ENCODE data around the gene KRT74. TPM values are rescaled to one million over a fixed set of nuclear protein-coding genes. Genes with fewer than 3 reads are reported as not detected.

Gene KRT74
- total RNA-seq, 1 experiment from 2014 or later, result not detected

DNA sequence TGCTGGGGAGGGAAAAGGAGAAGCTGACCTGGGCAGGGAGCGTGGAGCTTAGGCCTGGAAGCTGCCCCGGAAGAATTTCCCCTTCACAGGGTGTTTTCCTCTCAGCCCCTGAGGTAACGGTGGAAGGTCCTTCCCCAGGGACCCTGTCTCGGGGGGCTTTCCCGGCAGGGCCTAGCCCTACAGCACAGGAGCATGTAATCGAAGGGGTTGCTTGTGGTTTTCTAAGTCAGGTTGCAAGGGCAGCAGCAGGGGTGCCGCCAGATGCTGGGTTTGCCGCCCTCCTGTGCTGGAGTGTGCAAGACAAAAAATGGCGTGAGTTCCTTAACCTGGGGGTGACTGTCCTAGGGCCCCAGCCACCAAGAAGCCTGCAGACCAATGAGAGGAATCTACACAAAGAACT, 1.6 kb upstream of the KRT74 start (continued):
- TF ChIP-seq E2F4 (CRISPR knock-in tag; IDR thresholded peaks at IDR 0.05; ENCODE audit: borderline replicate concordance, low read depth) (no peak), ZNF671 (CRISPR knock-in tag; IDR thresholded peaks at IDR 0.05) (no peak)

GRCh38 chr12:52573306-52573705, 337 bp downstream of the KRT74 start:
- no peak for ATAC-seq
- ChIA-PET POLR2A (no interaction called here), CTCF (interaction anchor here (0.8 to 1.6 kb wide), 3 partner anchors 9 to 292 kb away, joined by 3 to 6 read pairs (median 6); no protein-coding TSS in a partner anchor)
- H3K27ac Mint-ChIP-seq, result no peak overlapping the region
- TF ChIP-seq ZNF281 (CRISPR knock-in tag; IDR thresholded peaks at IDR 0.05) (no peak), ATF2 (CRISPR knock-in tag; IDR thresholded peaks at IDR 0.05; ENCODE audit: borderline replicate concordance, low read depth) (no peak), EMX1 (CRISPR knock-in tag; IDR thresholded peaks at IDR 0.05) (no peak), ATF1 (CRISPR knock-in tag; IDR thresholded peaks at IDR 0.05) (no peak), ZNF423 (CRISPR knock-in tag; IDR thresholded peaks at IDR 0.05) (no peak), ZBTB21 (CRISPR knock-in tag; IDR thresholded peaks at IDR 0.05; ENCODE audit: borderline replicate concordance) (no peak), ATF6 (CRISPR knock-in tag; IDR thresholded peaks at IDR 0.05) (no peak)
- no peaks in the 10 kb centered on the region for H3K27me3 Mint-ChIP-seq (ENCODE audit: low read depth)
- no peaks in the 10 kb centered on the region for H3K36me3 Mint-ChIP-seq
- DNase-seq (ENCODE audit: low spot score), result no peak
- H3K4me3 Mint-ChIP-seq, result no peak overlapping the region
- no peaks in the 10 kb centered on the region for H3K9me3 Mint-ChIP-seq
- H3K4me1 Mint-ChIP-seq, result no peaks in the 10 kb centered on the region

GRCh38 chr12:52570511-52570910, 3.1 kb downstream of the KRT74 start:
- Mint-ChIP-seq H3K4me1 (no peaks in the 10 kb centered on the region), H3K4me3 (no peak overlapping the region), H3K36me3 (no peaks in the 10 kb centered on the region), H3K9me3 (no peaks in the 10 kb centered on the region), H3K27ac (no peak overlapping the region), H3K27me3 (ENCODE audit: low read depth) (no peaks in the 10 kb centered on the region)
- CTCF ChIA-PET, result interaction anchor here (1.1 to 1.4 kb wide), 2 partner anchors 13 to 175 kb away, joined by 3 read pairs; no protein-coding TSS in a partner anchor
- DNase-seq (ENCODE audit: low spot score) (no peak), ATAC-seq (no peak)
- no peak for TF ChIP-seq USF2 (CRISPR knock-in tag; IDR thresholded peaks at IDR 0.05)
- TF ChIP-seq SMAD4 (CRISPR knock-in tag; IDR thresholded peaks at IDR 0.05), result no peak
- TF ChIP-seq E2F4 (CRISPR knock-in tag; IDR thresholded peaks at IDR 0.05; ENCODE audit: borderline replicate concordance, low read depth), result no peak
- no peak for TF ChIP-seq GABPB1 (CRISPR knock-in tag; IDR thresholded peaks at IDR 0.05)
- TF ChIP-seq MAX (CRISPR knock-in tag; IDR thresholded peaks at IDR 0.05), result no peak
- no peak for TF ChIP-seq ELF4 (CRISPR knock-in tag; IDR thresholded peaks at IDR 0.05; ENCODE audit: low read depth)
- TF ChIP-seq ZNF232 (CRISPR knock-in tag; IDR thresholded peaks at IDR 0.05), result no peak
- TF ChIP-seq, protein P1, sequence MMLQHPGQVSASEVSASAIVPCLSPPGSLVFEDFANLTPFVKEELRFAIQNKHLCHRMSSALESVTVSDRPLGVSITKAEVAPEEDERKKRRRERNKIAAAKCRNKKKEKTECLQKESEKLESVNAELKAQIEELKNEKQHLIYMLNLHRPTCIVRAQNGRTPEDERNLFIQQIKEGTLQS (CRISPR knock-in tag; conservative IDR thresholded peaks at IDR 0.05), result no peak
- POLR2A ChIA-PET, result no interaction called here
